Activated B cell treated with CpG ODN at 0.5 μM for 24 hours (primary cell): Measurements from ENCODE around the gene UBE2U. TPM values are rescaled to one million over a fixed set of nuclear protein-coding genes. Genes with fewer than 3 reads are reported as not detected.

Experiments used
- ATAC-seq: fragments of 200-7000 bp; cut with Tn5 transposase; one replicate; pipeline ENCODE4 v1.10.0; 2021; ENCODE audit warnings: low read depth, mild to moderate bottlenecking, moderate library complexity
- CTCF ChIA-PET: fragments of 350-600 bp; sonication (Branson Sonifier 250); formaldehyde crosslinking; loops from one replicate; lab custom pipeline; 2021; ENCODE audit warnings: antibody characterized with exemption; lab: Charles Lee
- POLR2A ChIA-PET: fragments of 350-600 bp; sonication (Branson Sonifier 250); formaldehyde crosslinking; loops from one replicate; lab custom pipeline; 2021; ENCODE audit warnings: antibody characterized with exemption; lab: Charles Lee
- DNase-seq: peaks from one replicate; pipeline ENCODE4 v3.0.0; 2022
- H3K27ac Mint-ChIP-seq: one replicate; pipeline ENCODE4 v1.8.0; 2020; ENCODE audit warnings: mixed read lengths
- H3K27me3 Mint-ChIP-seq: one replicate; pipeline ENCODE4 v1.8.0; 2021; ENCODE audit warnings: mixed read lengths
- H3K36me3 Mint-ChIP-seq: one replicate; pipeline ENCODE4 v1.8.0; 2021; ENCODE audit warnings: low read depth, mixed read lengths
- H3K4me1 Mint-ChIP-seq: one replicate; pipeline ENCODE4 v1.8.0; 2021; ENCODE audit warnings: mixed read lengths
- H3K4me3 Mint-ChIP-seq: one replicate; pipeline ENCODE4 v1.8.0; 2020; ENCODE audit warnings: mild to moderate bottlenecking, mixed read lengths
- H3K9me3 Mint-ChIP-seq: one replicate; pipeline ENCODE4 v1.8.0; 2020; ENCODE audit warnings: mixed read lengths
- intact Hi-C: fragments of 100-400 bp; cut with micrococcal nuclease; formaldehyde crosslinking; loops from one replicate; pipeline ENCODE4 v1.15.1; 2024
- total RNA-seq: library from RNA; stranded (reverse); gene quantifications from 2 replicates; pipeline ENCODE4 v1.2.3, GENCODE V29; 2022
- TF ChIP-seq, protein P1 (sequence below): fragments of 200-600 bp; IDR thresholded peaks from one replicate; pipeline ENCODE4 v1.8.0; 2022; ENCODE audit warnings: antibody characterized with exemption, mild to moderate bottlenecking

UBE2U gene
- total RNA-seq, 1 donor from 2014 or later: not detected

DNA sequence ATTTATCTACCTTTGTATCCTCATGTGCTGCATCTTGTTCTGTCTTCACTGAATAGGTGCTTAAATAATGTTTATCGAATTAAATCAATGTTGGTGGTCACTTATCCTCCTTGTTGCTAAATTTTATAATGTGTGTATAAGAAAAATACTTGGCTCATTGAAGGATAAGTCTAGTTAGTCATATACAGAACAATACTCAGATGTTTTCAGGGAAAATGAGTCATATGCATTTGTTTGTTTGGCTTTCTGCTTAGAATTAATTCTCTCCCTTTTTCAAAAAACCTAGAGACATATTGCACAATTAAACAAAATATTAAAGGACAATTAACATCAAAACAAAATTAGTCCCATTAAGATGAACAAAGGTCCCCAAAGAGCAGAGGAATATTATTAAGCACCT, 89.0 kb downstream of the UBE2U start:
- peaks cover 23% of the 10 kb centered on the region for H3K27me3 Mint-ChIP-seq
- H3K27ac Mint-ChIP-seq: no peak overlapping the region
- no peaks in the 10 kb centered on the region for H3K4me1 Mint-ChIP-seq
- CTCF ChIA-PET: no interaction called here
- TF ChIP-seq, protein P1, sequence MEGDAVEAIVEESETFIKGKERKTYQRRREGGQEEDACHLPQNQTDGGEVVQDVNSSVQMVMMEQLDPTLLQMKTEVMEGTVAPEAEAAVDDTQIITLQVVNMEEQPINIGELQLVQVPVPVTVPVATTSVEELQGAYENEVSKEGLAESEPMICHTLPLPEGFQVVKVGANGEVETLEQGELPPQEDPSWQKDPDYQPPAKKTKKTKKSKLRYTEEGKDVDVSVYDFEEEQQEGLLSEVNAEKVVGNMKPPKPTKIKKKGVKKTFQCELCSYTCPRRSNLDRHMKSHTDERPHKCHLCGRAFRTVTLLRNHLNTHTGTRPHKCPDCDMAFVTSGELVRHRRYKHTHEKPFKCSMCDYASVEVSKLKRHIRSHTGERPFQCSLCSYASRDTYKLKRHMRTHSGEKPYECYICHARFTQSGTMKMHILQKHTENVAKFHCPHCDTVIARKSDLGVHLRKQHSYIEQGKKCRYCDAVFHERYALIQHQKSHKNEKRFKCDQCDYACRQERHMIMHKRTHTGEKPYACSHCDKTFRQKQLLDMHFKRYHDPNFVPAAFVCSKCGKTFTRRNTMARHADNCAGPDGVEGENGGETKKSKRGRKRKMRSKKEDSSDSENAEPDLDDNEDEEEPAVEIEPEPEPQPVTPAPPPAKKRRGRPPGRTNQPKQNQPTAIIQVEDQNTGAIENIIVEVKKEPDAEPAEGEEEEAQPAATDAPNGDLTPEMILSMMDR: no peak
- no peak overlapping the region for H3K4me3 Mint-ChIP-seq
- H3K36me3 Mint-ChIP-seq: no peaks in the 10 kb centered on the region
- H3K9me3 Mint-ChIP-seq: peaks cover 4% of the 10 kb centered on the region
- ATAC-seq (no peak), DNase-seq (no peak)
- intact Hi-C loops: no loop called here
- POLR2A ChIA-PET: no interaction called here

DNA sequence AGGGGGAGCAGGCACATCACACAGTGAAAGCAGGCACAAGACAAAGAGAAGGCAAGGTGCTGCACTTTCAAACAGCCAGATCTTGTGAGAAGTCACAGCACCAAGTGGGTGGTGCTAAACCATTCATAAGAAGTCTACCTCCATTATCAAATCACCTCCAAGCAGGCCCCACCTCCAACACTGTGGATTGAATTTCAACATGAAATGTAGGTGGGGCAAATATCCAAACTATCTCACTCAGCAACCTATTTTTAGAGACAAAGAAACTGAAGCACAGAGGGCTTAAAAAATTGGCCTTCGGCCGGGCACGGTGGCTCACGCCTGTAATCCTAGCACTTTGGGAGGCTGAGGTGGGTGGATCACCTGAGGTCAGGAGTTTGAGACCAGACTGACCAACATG, 90.4 kb downstream of the UBE2U start:
- no peak overlapping the region for H3K27ac Mint-ChIP-seq
- peaks cover 23% of the 10 kb centered on the region for H3K27me3 Mint-ChIP-seq
- ChIA-PET POLR2A (no interaction called here), CTCF (no interaction called here)
- no peak for ATAC-seq
- intact Hi-C loops: no loop called here
- H3K9me3 Mint-ChIP-seq: peaks cover 4% of the 10 kb centered on the region
- TF ChIP-seq, protein P1: no peak
- no peak overlapping the region for H3K4me3 Mint-ChIP-seq
- no peaks in the 10 kb centered on the region for H3K36me3 Mint-ChIP-seq
- DNase-seq: no peak
- H3K4me1 Mint-ChIP-seq: no peaks in the 10 kb centered on the region

DNA sequence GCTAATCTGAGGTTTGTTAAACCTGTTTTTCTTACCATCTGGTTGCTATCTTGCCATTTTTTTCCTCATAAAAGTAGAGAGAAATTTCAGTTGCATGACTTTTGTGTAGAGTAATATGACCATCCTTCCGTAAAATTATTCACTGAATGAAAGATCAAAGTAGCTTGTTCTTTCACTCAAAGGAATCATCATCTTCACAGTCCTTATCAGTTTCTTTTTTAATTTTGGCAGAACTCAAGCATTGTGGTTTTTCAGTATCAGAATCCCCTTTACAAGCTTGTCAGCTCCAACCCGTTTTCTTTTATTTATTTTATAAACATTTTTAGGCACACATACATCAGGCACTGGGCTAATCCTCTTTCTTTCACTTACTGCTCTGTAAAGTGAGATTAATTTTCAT, 91.7 kb downstream of the UBE2U start:
- intact Hi-C loops: no loop called here
- POLR2A ChIA-PET: no interaction called here
- peaks cover 4% of the 10 kb centered on the region for H3K9me3 Mint-ChIP-seq
- CTCF ChIA-PET: no interaction called here
- H3K27ac Mint-ChIP-seq: no peak overlapping the region
- TF ChIP-seq, protein P1: no peak
- H3K4me1 Mint-ChIP-seq: no peaks in the 10 kb centered on the region
- no peak for ATAC-seq
- no peaks in the 10 kb centered on the region for H3K36me3 Mint-ChIP-seq
- DNase-seq: no peak
- H3K4me3 Mint-ChIP-seq: no peak overlapping the region
- peaks cover 18% of the 10 kb centered on the region for H3K27me3 Mint-ChIP-seq

DNA sequence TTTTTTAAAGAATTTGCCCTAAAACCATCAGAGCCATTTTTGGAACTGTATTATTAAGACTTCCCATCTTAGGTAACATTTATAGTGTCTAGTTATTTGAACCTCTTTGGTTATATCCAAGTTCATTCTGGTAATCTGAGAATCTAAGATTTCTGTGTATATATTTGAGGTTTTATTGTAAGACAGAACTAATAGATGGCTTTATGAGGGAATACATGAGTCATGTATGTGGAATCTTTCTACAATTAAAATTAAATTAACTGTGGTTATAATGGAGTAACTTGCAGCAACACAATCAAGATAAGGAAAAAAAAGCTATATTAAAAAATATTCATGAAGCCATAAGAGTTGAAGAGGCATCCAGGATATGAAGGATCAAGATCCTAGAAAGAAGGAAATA, 92.1 kb downstream of the UBE2U start:
- CTCF ChIA-PET: no interaction called here
- POLR2A ChIA-PET: no interaction called here
- H3K36me3 Mint-ChIP-seq: no peaks in the 10 kb centered on the region

DNA sequence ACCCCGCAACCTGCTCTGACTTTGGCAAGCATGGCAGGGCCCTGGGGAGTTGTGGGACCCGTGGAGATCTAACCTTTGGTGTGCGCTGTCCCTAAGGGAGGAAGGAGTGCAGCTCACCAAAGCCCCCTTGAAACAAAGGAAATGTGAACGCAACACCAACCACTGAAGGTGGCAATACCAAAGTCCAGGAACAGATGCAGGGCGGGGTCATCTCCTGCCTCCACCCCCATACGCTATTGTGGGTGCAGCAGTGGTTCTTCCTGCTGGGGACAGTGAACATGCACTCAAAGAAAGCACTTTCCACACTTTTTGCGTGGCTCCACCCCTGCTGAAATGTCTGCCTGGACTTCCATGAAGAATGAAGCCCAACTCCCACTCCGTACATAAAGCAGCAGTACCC, 93.0 kb downstream of the UBE2U start:
- CTCF ChIA-PET: no interaction called here
- POLR2A ChIA-PET: no interaction called here
- ATAC-seq (no peak), DNase-seq (no peak)
- intact Hi-C loops: no loop called here
- H3K9me3 Mint-ChIP-seq: peaks cover 4% of the 10 kb centered on the region
- no peaks in the 10 kb centered on the region for H3K4me1 Mint-ChIP-seq
- TF ChIP-seq, protein P1: no peak
- H3K36me3 Mint-ChIP-seq: no peaks in the 10 kb centered on the region
- no peak overlapping the region for H3K27ac Mint-ChIP-seq
- no peak overlapping the region for H3K4me3 Mint-ChIP-seq
- H3K27me3 Mint-ChIP-seq: peaks cover 18% of the 10 kb centered on the region

More for the DNA sequence above, 92.1 kb downstream of the UBE2U start:
- H3K27me3 Mint-ChIP-seq: peaks cover 18% of the 10 kb centered on the region
- no peak overlapping the region for H3K4me3 Mint-ChIP-seq
- TF ChIP-seq, protein P1: no peak
- peaks cover 4% of the 10 kb centered on the region for H3K9me3 Mint-ChIP-seq
- H3K4me1 Mint-ChIP-seq: no peaks in the 10 kb centered on the region
- DNase-seq (no peak), ATAC-seq (no peak)
- H3K27ac Mint-ChIP-seq: no peak overlapping the region
- intact Hi-C loops: no loop called here
